ENCODE results near the gene ARMC10.
"Not testable (repeated sequence)": the region's sequence is repeated elsewhere in the genome, so short reads cannot be mapped to it uniquely, and the experiment has no call there.

The ARMC10 gene

GRCh38 chr7:103101543-103101942, 26.6 kb downstream of the ARMC10 start:
- no peak for TF ChIP-seq CTCF (IDR thresholded peaks at IDR 0.05; ENCODE audit: unreplicated experiment in 3 of 3)
- no peak overlapping the region for H3K27ac Mint-ChIP-seq
- no peaks in the 10 kb centered on the region for H3K27me3 Mint-ChIP-seq (ENCODE audit: low read depth)
- H3K4me3 Mint-ChIP-seq, result no peak overlapping the region
- H3K9me3 Mint-ChIP-seq, result no peaks in the 10 kb centered on the region
- peaks cover 40% of the 10 kb centered on the region for H3K36me3 Mint-ChIP-seq (ENCODE audit: low read depth)
- peaks cover 15% of the 10 kb centered on the region for H3K4me1 Mint-ChIP-seq

GRCh38 chr7:103106005-103106702, 31.2 kb downstream of the ARMC10 start:
- Mint-ChIP-seq H3K36me3 (ENCODE audit: low read depth) (peaks cover 59% of the 10 kb centered on the region), H3K4me3 (peak overlapping the region; percentile 29 to 53 (median 30)), H3K27ac (peak overlapping the region; percentile 65 to 96 (median 80)), H3K4me1 (peaks cover 22% of the 10 kb centered on the region), H3K27me3 (ENCODE audit: low read depth) (no peaks in the 10 kb centered on the region), H3K9me3 (peaks cover 18% of the 10 kb centered on the region)
- no peak for TF ChIP-seq CTCF (IDR thresholded peaks at IDR 0.05; ENCODE audit: unreplicated experiment in 3 of 3)

- peak overlapping the region in 2 of 3 experiments; percentile 16 to 29 for H3K4me3 Mint-ChIP-seq
- H3K27ac Mint-ChIP-seq, result peak overlapping the region; percentile 65 to 96 (median 80)
- H3K4me1 Mint-ChIP-seq, result peaks cover 22% of the 10 kb centered on the region
- H3K36me3 Mint-ChIP-seq (ENCODE audit: low read depth), result peaks cover 61% of the 10 kb centered on the region
- H3K27me3 Mint-ChIP-seq (ENCODE audit: low read depth), result not testable (repeated sequence)
- H3K9me3 Mint-ChIP-seq, result peaks cover 19% of the 10 kb centered on the region
These were observed 31.7 kb downstream of the ARMC10 start for GRCh38 chr7:103106703-103107070.

GRCh38 chr7:103113164-103113563, 38.2 kb downstream of the ARMC10 start:
- Mint-ChIP-seq H3K27ac (no peak overlapping the region), H3K9me3 (peaks cover 21% of the 10 kb centered on the region), H3K27me3 (ENCODE audit: low read depth) (no peaks in the 10 kb centered on the region), H3K36me3 (ENCODE audit: low read depth) (peaks cover 65% of the 10 kb centered on the region), H3K4me3 (no peak overlapping the region), H3K4me1 (no peaks in the 10 kb centered on the region)
- no peak for TF ChIP-seq CTCF (IDR thresholded peaks at IDR 0.05; ENCODE audit: unreplicated experiment in 3 of 3)

- Mint-ChIP-seq H3K9me3 (peaks cover 14% of the 10 kb centered on the region), H3K27ac (no peak overlapping the region), H3K4me3 (no peak overlapping the region), H3K4me1 (no peaks in the 10 kb centered on the region), H3K36me3 (ENCODE audit: low read depth) (peaks cover 57% of the 10 kb centered on the region), H3K27me3 (ENCODE audit: low read depth) (no peaks in the 10 kb centered on the region)
- TF ChIP-seq CTCF (IDR thresholded peaks at IDR 0.05; ENCODE audit: unreplicated experiment in 3 of 3), result no peak
These were observed 39.7 kb downstream of the ARMC10 start for GRCh38 chr7:103114576-103115008.

GRCh38 chr7:103115771-103116170, 40.8 kb downstream of the ARMC10 start:
- Mint-ChIP-seq H3K9me3 (peaks cover 7% of the 10 kb centered on the region), H3K27me3 (ENCODE audit: low read depth) (no peaks in the 10 kb centered on the region), H3K27ac (peak overlapping the region in 1 of 3 experiments; percentile 49), H3K4me1 (no peaks in the 10 kb centered on the region), H3K4me3 (no peak overlapping the region), H3K36me3 (ENCODE audit: low read depth) (peaks cover 54% of the 10 kb centered on the region)
- no peak for TF ChIP-seq CTCF (IDR thresholded peaks at IDR 0.05; ENCODE audit: unreplicated experiment in 3 of 3)
